RPMI8226 (cell line): ENCODE results near the gene RPL12.
A peak's percentile ranks its signal among the peaks of the same experiment; 100 is the strongest.

ENCODE experiments used
- DNase-seq: peaks from one replicate; pipeline ENCODE4 v3.0.0-alpha.2; 2015

The RPL12 gene

DNA sequence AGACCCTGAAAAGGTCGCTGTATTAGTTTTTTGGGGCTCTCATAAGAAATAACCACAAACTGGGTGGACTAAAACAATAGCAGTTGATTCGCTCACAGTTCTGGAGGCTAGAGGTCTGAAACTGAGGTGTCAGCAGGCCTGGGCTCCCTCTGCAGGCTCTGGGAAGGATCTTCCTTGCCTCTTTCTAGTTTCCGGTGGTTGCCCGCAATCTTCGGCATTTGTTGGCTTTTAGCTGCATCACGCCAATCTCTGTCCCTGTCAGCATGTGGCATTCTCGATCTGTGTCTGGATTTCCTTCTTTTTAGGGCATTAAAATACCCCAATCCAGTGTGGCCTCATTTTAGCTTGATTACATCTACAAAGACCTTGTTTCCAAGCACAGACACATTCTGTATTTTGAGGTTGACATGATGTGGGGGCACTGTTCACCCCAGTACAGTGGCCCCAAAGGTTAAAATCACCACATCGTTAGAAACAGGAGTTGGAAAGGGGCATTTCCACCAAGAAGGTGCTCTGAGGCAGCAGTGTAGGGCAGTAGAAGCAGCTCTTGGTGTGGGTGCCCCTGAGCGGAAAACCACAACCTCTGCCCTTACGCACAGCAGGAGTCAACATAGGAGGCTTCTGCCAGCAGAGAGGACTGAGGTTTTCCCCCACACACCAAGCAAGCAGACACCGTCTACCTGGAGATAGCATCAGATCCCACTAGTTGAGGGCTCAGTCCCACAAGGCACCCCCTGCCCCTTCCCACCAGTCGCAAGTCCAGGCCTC lies 13.5 kb downstream of the RPL12 start:
- DNase-seq, result no peak

GRCh38 chr9:127430415-127430814 lies 20.8 kb downstream of the RPL12 start:
- DNase-seq, result no peak

GRCh38 chr9:127428348-127428747 lies 22.9 kb downstream of the RPL12 start:
- DNase-seq, result no peak

- no peak for DNase-seq
Observed at GRCh38 chr9:127426756-127427155, 24.4 kb downstream of the RPL12 start.

GRCh38 chr9:127424676-127424999 lies 26.6 kb downstream of the RPL12 start:
- peak; percentile 60 for DNase-seq

GRCh38 chr9:127423934-127424675 lies 27.1 kb downstream of the RPL12 start, which contains the start of gene ZNF79:
Gene ZNF79 (plus strand): TSS chr9:127424382. CDS start chr9:127424788, 406 bp downstream.
- DNase-seq, result peak; percentile 95

DNA sequence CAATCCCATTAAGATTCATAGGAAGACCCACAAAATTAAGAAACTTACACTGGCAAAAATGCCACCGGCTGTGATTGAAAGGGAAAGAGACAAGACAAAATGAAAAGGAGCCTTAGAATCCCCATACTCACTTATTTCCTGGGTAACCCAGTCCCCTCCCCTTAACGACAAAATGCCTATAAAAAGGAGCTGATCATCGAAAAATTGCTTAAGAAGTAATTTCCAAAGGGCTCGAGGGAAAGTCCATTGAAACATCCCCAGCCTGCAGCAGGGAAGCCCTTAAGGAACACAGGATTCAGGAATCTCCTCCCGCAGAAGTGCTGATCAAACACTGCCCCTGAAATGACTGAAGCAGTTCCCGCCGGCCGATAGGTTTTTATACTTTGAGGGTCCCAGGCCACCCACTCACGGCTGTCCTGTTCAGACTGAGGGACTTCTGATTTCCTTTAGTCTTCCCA lies 27.7 kb downstream of the RPL12 start:
- DNase-seq, result no peak

DNA sequence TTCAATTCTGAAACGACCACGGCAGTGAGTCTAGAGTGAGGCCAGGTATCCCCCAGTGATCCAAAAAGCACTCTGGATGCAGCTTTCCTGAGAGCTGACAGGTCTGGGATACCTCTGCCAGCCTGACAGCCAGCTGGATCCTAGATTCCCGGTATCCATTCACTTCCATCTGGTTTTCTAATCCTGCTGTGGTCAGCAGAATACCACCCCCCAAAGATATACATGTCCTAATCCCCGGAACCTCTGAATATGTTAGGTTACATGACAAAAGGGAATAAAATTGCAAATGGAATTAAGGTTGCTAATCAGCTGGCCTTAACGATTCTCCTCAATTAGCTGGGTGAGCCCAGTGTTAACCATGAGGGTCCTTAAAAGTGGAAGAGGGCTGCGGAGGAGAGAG lies 28.4 kb downstream of the RPL12 start:
- no peak for DNase-seq

GRCh38 chr9:127422133-127422782 lies 28.9 kb downstream of the RPL12 start:
- DNase-seq, result no peak

DNA sequence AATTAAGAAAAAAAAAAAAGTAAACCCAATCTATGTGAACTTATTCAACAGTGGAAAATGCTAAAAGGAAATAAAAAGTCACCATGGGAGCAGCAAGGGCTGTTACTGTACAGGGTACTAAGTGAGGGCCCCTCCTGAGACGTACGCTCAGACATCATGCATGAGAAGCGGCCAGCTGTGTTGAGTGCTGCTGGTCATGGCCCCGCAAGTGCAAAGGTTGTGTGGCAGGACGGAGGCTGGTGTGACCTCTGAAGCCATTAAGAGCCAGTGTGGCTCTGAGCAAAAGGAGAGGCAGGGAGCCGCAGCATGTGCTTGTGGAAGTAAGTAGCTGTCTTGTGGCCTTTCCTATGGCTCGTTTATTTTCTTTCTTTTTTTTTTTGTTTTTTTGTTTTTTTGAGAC lies 30.1 kb downstream of the RPL12 start:
- DNase-seq, result no peak

GRCh38 chr9:127419348-127419747 lies 31.9 kb downstream of the RPL12 start:
- DNase-seq, result no peak

GRCh38 chr9:127418037-127418471 lies 33.2 kb downstream of the RPL12 start:
- DNase-seq, result peak; percentile 44

DNA sequence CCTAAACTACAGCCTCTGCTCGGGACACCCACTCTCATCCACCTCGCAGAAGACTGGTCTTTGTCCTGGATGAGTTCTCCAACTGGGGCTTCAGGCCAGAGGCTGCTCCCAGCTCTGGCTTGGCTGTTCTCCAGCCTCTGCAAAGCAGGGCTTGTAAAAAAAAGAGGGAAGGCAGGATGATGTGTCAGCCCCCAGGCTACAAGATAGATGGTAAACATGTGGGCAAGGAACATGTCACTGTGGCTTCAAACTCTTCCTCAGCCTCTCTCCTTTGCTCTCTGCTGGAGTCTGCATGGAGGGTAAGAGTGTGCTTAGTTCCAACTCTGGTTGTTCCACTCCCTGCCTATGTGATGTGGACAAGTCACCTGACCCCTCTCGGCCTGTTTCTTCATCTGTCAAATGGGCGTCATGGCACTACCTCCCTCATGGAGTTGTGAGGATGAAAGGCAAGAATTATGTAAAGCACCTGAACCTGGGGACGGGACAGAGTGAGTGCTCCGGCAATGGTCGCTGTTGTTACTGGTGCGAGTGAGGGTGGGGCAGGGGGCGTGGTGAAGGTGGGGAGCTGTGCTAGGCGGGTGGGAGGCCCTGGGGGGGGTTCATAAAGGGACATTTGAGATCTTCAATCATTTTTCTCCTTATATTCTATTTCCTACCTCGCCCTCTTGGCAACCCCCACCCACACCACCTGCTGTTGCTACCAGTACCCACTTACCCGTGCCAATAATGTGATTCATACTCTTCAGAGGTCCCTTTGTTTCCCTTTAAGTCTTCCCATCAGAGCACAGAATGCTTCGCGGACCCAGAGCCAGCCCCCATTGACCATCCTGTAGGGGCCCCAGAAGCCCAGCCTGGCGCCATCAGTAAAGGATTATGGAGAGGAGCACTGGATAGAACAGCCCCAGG lies 33.8 kb downstream of the RPL12 start:
- DNase-seq, result no peak

DNA sequence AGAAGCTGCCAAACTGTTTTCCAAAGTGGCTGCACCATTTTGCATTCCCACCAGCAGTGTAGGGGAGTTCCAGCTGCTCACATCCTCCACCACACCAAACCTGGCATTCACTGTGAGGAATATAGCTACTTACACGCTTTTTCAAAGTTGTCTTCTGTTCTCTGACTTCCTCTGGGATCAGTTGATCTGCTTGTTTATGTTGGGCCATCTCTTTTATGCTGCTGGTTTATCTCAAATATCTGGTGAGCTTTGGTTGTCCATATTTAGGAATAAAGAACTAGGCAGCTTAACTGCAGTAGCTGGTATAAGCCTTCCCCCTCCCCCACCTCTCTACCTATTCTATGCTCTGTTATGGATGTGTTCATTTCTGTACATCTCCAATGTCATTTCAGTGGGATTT lies 35.5 kb downstream of the RPL12 start:
- DNase-seq, result no peak

- no peak for DNase-seq
Observed at GRCh38 chr9:127415141-127415540, 36.1 kb downstream of the RPL12 start.

GRCh38 chr9:127411122-127411521 lies 40.1 kb downstream of the RPL12 start:
- no peak for DNase-seq

GRCh38 chr9:127407492-127407843 lies 43.7 kb downstream of the RPL12 start:
- no peak for DNase-seq

DNA sequence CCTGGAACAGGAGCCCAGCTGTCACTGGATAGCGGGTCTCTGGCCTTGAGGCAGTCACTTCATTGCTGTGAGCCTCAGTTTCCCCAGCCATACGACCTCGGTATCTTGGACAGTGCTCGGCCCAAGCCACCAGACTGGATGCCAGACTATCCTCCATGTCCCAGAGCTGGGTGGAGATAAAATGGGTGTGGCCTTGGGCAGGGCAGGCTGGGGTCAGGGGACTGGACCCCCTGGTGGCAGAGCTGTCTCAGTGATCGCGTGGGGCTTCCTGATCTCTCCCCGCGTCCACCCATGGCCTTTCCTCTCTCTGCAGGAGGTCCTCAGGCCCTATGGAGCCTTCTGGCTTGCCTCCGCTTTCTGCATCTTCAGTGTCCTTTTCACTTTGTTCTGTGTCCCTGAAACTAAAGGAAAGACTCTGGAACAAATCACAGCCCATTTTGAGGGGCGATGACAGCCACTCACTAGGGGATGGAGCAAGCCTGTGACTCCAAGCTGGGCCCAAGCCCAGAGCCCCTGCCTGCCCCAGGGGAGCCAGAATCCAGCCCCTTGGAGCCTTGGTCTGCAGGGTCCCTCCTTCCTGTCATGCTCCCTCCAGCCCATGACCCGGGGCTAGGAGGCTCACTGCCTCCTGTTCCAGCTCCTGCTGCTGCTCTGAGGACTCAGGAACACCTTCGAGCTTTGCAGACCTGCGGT lies 44.3 kb downstream of the RPL12 start:
- no peak for DNase-seq

- DNase-seq, result no peak
Observed at GRCh38 chr9:127405344-127406125, 45.7 kb downstream of the RPL12 start.

DNA sequence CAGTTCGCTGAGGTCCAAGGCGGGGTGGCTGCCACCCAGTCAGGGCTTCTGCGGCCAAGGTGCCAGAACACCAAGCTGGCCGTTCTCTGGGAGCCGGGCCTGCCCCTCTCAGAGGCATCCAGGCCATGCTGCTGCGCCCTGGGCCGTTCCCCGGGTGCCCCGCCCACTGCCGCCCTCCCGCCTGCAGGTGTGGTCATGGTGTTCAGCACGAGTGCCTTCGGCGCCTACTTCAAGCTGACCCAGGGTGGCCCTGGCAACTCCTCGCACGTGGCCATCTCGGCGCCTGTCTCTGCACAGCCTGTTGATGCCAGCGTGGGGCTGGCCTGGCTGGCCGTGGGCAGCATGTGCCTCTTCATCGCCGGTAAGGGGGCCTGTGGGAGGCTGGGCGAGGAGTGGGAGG lies 46.6 kb downstream of the RPL12 start:
- DNase-seq, result no peak

DNA sequence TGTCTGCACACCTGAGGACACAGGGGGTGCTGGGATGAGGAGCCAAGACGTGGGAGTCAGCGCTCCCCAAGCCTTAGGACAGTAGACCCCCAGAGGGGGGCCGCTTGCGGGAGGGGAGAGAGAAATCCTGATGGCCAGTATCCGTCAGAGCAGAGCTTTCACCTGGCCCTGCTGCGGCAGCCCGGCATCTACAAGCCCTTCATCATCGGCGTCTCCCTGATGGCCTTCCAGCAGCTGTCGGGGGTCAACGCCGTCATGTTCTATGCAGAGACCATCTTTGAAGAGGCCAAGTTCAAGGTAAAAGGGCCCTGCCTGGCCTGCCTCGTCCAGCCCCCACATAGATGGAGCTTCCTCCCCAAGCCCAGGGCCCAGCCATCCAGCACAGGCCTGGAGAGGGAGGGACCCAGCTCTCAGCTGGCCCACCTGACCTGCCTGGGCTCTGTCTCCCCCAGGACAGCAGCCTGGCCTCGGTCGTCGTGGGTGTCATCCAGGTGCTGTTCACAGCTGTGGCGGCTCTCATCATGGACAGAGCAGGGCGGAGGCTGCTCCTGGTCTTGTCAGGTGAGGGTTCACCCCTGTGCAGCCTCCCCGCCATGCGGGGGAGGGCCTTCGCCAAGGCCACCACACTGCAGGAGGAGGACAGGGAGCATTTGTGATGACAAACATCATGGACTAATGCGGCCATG lies 47.6 kb downstream of the RPL12 start:
- DNase-seq, result no peak
